ENCODE measurements around the gene STX19. TPM values are rescaled to one million over a fixed set of nuclear protein-coding genes. Genes with fewer than 3 reads are reported as not detected.

Gene STX19
- total and polyA plus RNA-seq, 2 of the 13 experiments (the other 11 are each of a cell fraction or from before 2014, with no cell fraction given) = not detected

GRCh38 chr3:93979850-93980676 lies 48.3 kb downstream of the STX19 start, which contains the start of gene ARL13B (continued):
- TF ChIP-seq IRF1 (CRISPR knock-in tag; IDR thresholded peaks at IDR 0.05; ENCODE audit: low read depth) (no peak), SKI (IDR thresholded peaks at IDR 0.05; ENCODE audit: partially characterized antibody) (no peak), JUND (CRISPR knock-in tag; IDR thresholded peaks at IDR 0.05) (no peak), ZNF879 (CRISPR knock-in tag; IDR thresholded peaks at IDR 0.05) (no peak), ZNF781 (CRISPR knock-in tag; IDR thresholded peaks at IDR 0.05; ENCODE audit: borderline replicate concordance, not compliant biosample characterization) (peak; percentile 93), ONECUT2 (CRISPR knock-in tag; IDR thresholded peaks at IDR 0.05) (no peak), ZNF101 (CRISPR knock-in tag; IDR thresholded peaks at IDR 0.05; ENCODE audit: borderline replicate concordance, low read depth) (no peak), HIVEP1 (CRISPR knock-in tag; IDR thresholded peaks at IDR 0.05) (peak; percentile 86), MED8 (CRISPR knock-in tag; IDR thresholded peaks at IDR 0.05; ENCODE audit: insufficient replicate concordance) (no peak), CEBPG (CRISPR knock-in tag; IDR thresholded peaks at IDR 0.05) (no peak), MEIS1 (CRISPR knock-in tag; IDR thresholded peaks at IDR 0.05; ENCODE audit: borderline replicate concordance) (no peak), ZNF143 (CRISPR knock-in tag; IDR thresholded peaks at IDR 0.05) (no peak), ZNF124 (CRISPR knock-in tag; IDR thresholded peaks at IDR 0.05) (peak; percentile 74), MTF1 (CRISPR knock-in tag; IDR thresholded peaks at IDR 0.05) (no peak), NR2F2 (IDR thresholded peaks at IDR 0.05; ENCODE audit: borderline replicate concordance, low read depth) (no peak), NR1H2 (CRISPR knock-in tag; IDR thresholded peaks at IDR 0.05; ENCODE audit: borderline replicate concordance, low read depth) (no peak), ZNF30 (CRISPR knock-in tag; IDR thresholded peaks at IDR 0.05) (no peak), ZSCAN9 (CRISPR knock-in tag; IDR thresholded peaks at IDR 0.05; ENCODE audit: borderline replicate concordance) (no peak), ZNF33B (CRISPR knock-in tag; IDR thresholded peaks at IDR 0.05) (no peak), KAT2B (IDR thresholded peaks at IDR 0.05; ENCODE audit: borderline replicate concordance, low read depth, low read length) (no peak), ZNF83 (CRISPR knock-in tag; IDR thresholded peaks at IDR 0.05; ENCODE audit: borderline replicate concordance) (no peak), ZNF652 (CRISPR knock-in tag; IDR thresholded peaks at IDR 0.05; ENCODE audit: borderline replicate concordance, low read depth) (no peak), PRPF4 (IDR thresholded peaks at IDR 0.05; ENCODE audit: low read depth, low read length, poor library complexity, severe bottlenecking) (no peak)
- TF ChIP-seq, protein P1, sequence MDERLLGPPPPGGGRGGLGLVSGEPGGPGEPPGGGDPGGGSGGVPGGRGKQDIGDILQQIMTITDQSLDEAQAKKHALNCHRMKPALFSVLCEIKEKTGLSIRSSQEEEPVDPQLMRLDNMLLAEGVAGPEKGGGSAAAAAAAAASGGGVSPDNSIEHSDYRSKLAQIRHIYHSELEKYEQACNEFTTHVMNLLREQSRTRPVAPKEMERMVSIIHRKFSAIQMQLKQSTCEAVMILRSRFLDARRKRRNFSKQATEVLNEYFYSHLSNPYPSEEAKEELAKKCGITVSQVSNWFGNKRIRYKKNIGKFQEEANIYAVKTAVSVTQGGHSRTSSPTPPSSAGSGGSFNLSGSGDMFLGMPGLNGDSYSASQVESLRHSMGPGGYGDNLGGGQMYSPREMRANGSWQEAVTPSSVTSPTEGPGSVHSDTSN (CRISPR knock-in tag; IDR thresholded peaks at IDR 0.05) = no peak
- TF ChIP-seq, protein P2, sequence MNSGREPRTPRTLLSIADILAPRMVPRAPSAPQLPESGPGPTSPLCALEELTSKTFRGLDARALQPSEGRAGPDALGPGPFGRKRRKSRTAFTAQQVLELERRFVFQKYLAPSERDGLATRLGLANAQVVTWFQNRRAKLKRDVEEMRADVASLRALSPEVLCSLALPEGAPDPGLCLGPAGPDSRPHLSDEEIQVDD (CRISPR knock-in tag; IDR thresholded peaks at IDR 0.05; ENCODE audit: borderline replicate concordance) = no peak
- TF ChIP-seq, protein P3, sequence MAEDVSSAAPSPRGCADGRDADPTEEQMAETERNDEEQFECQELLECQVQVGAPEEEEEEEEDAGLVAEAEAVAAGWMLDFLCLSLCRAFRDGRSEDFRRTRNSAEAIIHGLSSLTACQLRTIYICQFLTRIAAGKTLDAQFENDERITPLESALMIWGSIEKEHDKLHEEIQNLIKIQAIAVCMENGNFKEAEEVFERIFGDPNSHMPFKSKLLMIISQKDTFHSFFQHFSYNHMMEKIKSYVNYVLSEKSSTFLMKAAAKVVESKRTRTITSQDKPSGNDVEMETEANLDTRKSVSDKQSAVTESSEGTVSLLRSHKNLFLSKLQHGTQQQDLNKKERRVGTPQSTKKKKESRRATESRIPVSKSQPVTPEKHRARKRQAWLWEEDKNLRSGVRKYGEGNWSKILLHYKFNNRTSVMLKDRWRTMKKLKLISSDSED (CRISPR knock-in tag; IDR thresholded peaks at IDR 0.05) = no peak
- TF ChIP-seq, protein P4, sequence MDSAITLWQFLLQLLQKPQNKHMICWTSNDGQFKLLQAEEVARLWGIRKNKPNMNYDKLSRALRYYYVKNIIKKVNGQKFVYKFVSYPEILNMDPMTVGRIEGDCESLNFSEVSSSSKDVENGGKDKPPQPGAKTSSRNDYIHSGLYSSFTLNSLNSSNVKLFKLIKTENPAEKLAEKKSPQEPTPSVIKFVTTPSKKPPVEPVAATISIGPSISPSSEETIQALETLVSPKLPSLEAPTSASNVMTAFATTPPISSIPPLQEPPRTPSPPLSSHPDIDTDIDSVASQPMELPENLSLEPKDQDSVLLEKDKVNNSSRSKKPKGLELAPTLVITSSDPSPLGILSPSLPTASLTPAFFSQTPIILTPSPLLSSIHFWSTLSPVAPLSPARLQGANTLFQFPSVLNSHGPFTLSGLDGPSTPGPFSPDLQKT (CRISPR knock-in tag; IDR thresholded peaks at IDR 0.05; ENCODE audit: borderline replicate concordance) = no peak
